ENCODE measurements around the gene BORCS5. TPM values are rescaled to one million over a fixed set of nuclear protein-coding genes. Genes with fewer than 3 reads are reported as not detected.

Gene BORCS5
- total RNA-seq, 1 experiment from 2014 or later = 7.8 TPM

DNA sequence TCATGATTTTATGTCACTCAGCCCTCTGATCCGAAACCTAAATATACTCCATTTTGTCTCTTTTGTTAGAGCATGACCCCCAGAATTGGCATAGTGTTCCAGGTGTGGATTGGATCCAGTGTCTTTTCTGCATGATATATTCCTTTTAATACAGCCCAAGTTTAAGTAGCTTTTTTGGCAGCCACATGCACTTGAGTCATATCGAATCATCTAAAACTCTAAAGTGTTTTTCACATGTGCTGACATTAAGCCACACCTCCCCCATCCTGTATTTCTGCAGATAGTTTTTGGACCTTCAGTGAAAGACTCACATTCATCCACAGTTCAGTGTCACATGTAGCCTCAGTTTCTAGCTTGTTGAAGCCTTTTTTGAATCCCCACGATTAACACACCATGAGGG is 30.6 kb downstream of the BORCS5 start:
- DNase-seq (ENCODE audit: low read depth, low spot score) (no peak), ATAC-seq (no peak)
- Histone ChIP-seq H3K4me3 (ENCODE audit: low read depth in 2 of 2, low read length in 2 of 2) (no peak overlapping the region), H3K4me1 (ENCODE audit: control insufficient read depth, insufficient read depth, low read length) (no peaks in the 10 kb centered on the region), H3K36me3 (ENCODE audit: control insufficient read depth, insufficient read depth, low read length) (no peaks in the 10 kb centered on the region), H3K9me3 (ENCODE audit: control insufficient read depth, insufficient read depth, low read depth, low read length) (no peaks in the 10 kb centered on the region), H3K27ac (ENCODE audit: low read length) (no peak overlapping the region; the same call in 1 of the 2 replicates), H3K27me3 (ENCODE audit: control insufficient read depth, insufficient read depth, low read length) (no peaks in the 10 kb centered on the region)
- POLR2A ChIA-PET = no interaction called here
- CTCF ChIA-PET = no interaction called here
- no peak for TF ChIP-seq REST (IDR thresholded peaks at IDR 0.05; ENCODE audit: insufficient read depth in 1 of 2, low read depth in 2 of 2, low read length in 1 of 2)
- TF ChIP-seq POLR2AphosphoS5 (IDR thresholded peaks at IDR 0.05; ENCODE audit: low read depth, low read length) = no peak
- no peak for TF ChIP-seq SIN3A (IDR thresholded peaks at IDR 0.05; ENCODE audit: borderline replicate concordance, insufficient read depth, low read depth, low read length)
- TF ChIP-seq TCF7L2 (IDR thresholded peaks at IDR 0.05; ENCODE audit: low read depth, low read length) = no peak
- no peak for TF ChIP-seq CTCF (IDR thresholded peaks at IDR 0.05)
- in situ Hi-C loops (cut with HindIII; ENCODE audit: low pct_unique_long_range_greater_than_20kb, low sequenced_read_pairs) = no loop called here
- BruUV-seq (replicated peaks) = no TSS peak
- intact Hi-C loops (cut with micrococcal nuclease; ENCODE audit: unreplicated experiment) = no loop called here

DNA sequence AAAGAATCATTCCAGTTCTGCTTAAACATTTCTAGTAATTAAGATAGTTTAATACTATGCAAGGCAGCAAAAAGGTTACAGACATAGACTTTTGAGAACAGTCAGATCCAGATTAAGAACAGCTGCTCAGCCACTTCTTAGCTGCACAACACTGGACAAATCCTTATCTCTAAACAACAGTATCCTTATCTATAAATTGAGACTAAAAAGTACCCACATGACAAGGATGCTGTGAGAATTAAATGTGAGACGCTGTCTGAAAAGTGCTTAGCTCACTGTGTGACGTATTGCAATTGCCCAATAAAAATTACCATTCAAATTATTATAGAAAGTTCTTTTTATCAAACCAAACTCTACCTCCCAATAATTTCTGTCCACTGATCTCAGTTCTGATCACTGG is 35.5 kb downstream of the BORCS5 start:
- ChIA-PET POLR2A (interaction anchor here (0.7 kb wide), 1 partner anchor 335 kb away, joined by 9 read pairs; no protein-coding TSS in a partner anchor), CTCF (no interaction called here)
- in situ Hi-C loops (cut with HindIII; ENCODE audit: low pct_unique_long_range_greater_than_20kb, low sequenced_read_pairs) = no loop called here
- ATAC-seq = no peak
- Histone ChIP-seq H3K4me1 (ENCODE audit: control insufficient read depth, insufficient read depth, low read length) (no peaks in the 10 kb centered on the region), H3K36me3 (ENCODE audit: control insufficient read depth, insufficient read depth, low read length) (no peaks in the 10 kb centered on the region), H3K27ac (ENCODE audit: low read length) (no peak overlapping the region), H3K4me3 (ENCODE audit: low read depth in 2 of 2, low read length in 2 of 2) (no peak overlapping the region), H3K9me3 (ENCODE audit: control insufficient read depth, insufficient read depth, low read depth, low read length) (no peaks in the 10 kb centered on the region), H3K27me3 (ENCODE audit: control insufficient read depth, insufficient read depth, low read length) (no peaks in the 10 kb centered on the region)
- no peak for DNase-seq (ENCODE audit: low read depth, low spot score)
- intact Hi-C loops (cut with micrococcal nuclease; ENCODE audit: unreplicated experiment) = no loop called here
- no peak for TF ChIP-seq CTCF (IDR thresholded peaks at IDR 0.05)
- TF ChIP-seq POLR2AphosphoS5 (IDR thresholded peaks at IDR 0.05; ENCODE audit: low read depth, low read length) = no peak
- no peak for TF ChIP-seq TCF7L2 (IDR thresholded peaks at IDR 0.05; ENCODE audit: low read depth, low read length)
- TF ChIP-seq SIN3A (IDR thresholded peaks at IDR 0.05; ENCODE audit: borderline replicate concordance, insufficient read depth, low read depth, low read length) = no peak
- TF ChIP-seq REST (IDR thresholded peaks at IDR 0.05; ENCODE audit: insufficient read depth in 1 of 2, low read depth in 2 of 2, low read length in 1 of 2) = no peak
- no TSS peak for BruUV-seq (replicated peaks)

Measured in Panc1 (cell line).